Upper lobe of left lung (tissue), 4 donors: ENCODE measurements around the gene VPS33B.

Experiments
- EP300 ChIP-seq, 4 donors: sonication (generic); formaldehyde crosslinking; IDR thresholded peaks; one replicate each; pipeline ENCODE4 v1.5.1; 2017; ENCODE audit warnings: antibody characterized with exemption in 4 of 4, control low read depth in 2 of 4
- POLR2A ChIP-seq, 4 donors: fragments of 450-650 bp; IDR thresholded peaks; one replicate each; pipeline ENCODE4 v1.5.1; 2016 to 2017; ENCODE audit warnings: antibody characterized with exemption in 4 of 4, mild to moderate bottlenecking in 2 of 4
- POLR2AphosphoS5 ChIP-seq, 2 donors: sonication (generic); formaldehyde crosslinking; IDR thresholded peaks; one replicate each; pipeline ENCODE4 v1.5.1; 2017; ENCODE audit warnings: antibody characterized with exemption in 2 of 2
- TF ChIP-seq, protein P1 (sequence below), 6 experiments: fragments of 450-650 bp in 4 of 6; fragments of 200-600 bp in 2 of 6; sonication (generic) in 2 of 6; IDR thresholded peaks; one replicate each; pipeline ENCODE4 v1.5.1; 2016 to 2019; ENCODE audit warnings: antibody characterized with exemption in 6 of 6

DNA sequence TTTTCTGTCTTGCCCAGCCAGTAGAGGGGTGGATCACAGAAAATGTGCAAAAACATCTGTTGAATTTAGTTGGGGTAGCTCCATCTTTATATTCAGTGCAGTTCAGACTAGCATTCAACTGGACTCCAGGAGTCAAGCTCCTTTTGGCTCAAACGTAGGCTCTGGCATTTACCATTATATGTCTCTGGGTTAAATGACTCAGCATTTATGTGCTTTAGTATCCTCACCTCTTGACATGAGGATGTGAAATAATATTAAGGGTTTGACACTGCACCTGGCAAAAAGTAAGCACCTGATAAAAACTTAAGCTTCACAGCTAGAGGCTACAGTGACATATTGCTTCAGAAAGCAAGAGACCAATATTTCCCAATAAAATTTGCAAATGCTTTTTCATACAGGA lies 42.8 kb downstream of the VPS33B start:
- TF ChIP-seq, protein P1, sequence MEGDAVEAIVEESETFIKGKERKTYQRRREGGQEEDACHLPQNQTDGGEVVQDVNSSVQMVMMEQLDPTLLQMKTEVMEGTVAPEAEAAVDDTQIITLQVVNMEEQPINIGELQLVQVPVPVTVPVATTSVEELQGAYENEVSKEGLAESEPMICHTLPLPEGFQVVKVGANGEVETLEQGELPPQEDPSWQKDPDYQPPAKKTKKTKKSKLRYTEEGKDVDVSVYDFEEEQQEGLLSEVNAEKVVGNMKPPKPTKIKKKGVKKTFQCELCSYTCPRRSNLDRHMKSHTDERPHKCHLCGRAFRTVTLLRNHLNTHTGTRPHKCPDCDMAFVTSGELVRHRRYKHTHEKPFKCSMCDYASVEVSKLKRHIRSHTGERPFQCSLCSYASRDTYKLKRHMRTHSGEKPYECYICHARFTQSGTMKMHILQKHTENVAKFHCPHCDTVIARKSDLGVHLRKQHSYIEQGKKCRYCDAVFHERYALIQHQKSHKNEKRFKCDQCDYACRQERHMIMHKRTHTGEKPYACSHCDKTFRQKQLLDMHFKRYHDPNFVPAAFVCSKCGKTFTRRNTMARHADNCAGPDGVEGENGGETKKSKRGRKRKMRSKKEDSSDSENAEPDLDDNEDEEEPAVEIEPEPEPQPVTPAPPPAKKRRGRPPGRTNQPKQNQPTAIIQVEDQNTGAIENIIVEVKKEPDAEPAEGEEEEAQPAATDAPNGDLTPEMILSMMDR (IDR thresholded peaks at IDR 0.05) = no peak
- TF ChIP-seq POLR2A (IDR thresholded peaks at IDR 0.05) (no peak), EP300 (IDR thresholded peaks at IDR 0.05) (no peak), POLR2AphosphoS5 (IDR thresholded peaks at IDR 0.05) (no peak)
